Upper lobe of right lung (tissue), 1 donor: Measurements from ENCODE around the gene KIF24. TPM values are rescaled to one million over a fixed set of nuclear protein-coding genes. Genes with fewer than 3 reads are reported as not detected.

Experiments
- ATAC-seq: fragments of 200-7000 bp; cut with Tn5 transposase; one replicate; pipeline ENCODE4 v1.9.1; 2020; ENCODE audit warnings: mild to moderate bottlenecking, moderate library complexity
- DNase-seq: peaks from one replicate; pipeline ENCODE4 v3.0.0-alpha.2; 2020
- H3K27ac ChIP-seq: fragments of 200-600 bp; one replicate; pipeline ENCODE4 v1.8.0; 2022
- H3K27me3 ChIP-seq: fragments of 200-600 bp; one replicate; pipeline ENCODE4 v1.8.0; 2022; ENCODE audit warnings: mild to moderate bottlenecking
- H3K36me3 ChIP-seq: fragments of 200-600 bp; one replicate; pipeline ENCODE4 v1.8.0; 2022
- H3K4me1 ChIP-seq: fragments of 200-600 bp; one replicate; pipeline ENCODE4 v1.8.0; 2022
- H3K4me3 ChIP-seq: fragments of 200-600 bp; one replicate; pipeline ENCODE4 v1.8.0; 2022; ENCODE audit warnings: mild to moderate bottlenecking
- H3K9me3 ChIP-seq: fragments of 200-600 bp; one replicate; pipeline ENCODE4 v1.8.0; 2022
- intact Hi-C: fragments of 100-400 bp; cut with DNase I; formaldehyde crosslinking; loops from one replicate; pipeline ENCODE4 v1.11.0; 2022
- total RNA-seq: library from RNA; stranded (reverse); fragmentation: NEBNext Ultra II Directional; extraction: Animal tissue kit (Norgen Biotek cat#: 25700); gene quantifications from one replicate; pipeline ENCODE4 v1.2.1, GENCODE V29; 2021
- TF ChIP-seq, protein P1 (sequence below): fragments of 200-600 bp; IDR thresholded peaks from one replicate; pipeline ENCODE4 v1.8.0; 2022; ENCODE audit warnings: antibody characterized with exemption
- donor health status: DM: no; HTN: yes; CAD: no; lungs with severe emphysema.

The KIF24 gene
- total RNA-seq, 1 donor from 2014 or later, result 0.46 TPM

DNA sequence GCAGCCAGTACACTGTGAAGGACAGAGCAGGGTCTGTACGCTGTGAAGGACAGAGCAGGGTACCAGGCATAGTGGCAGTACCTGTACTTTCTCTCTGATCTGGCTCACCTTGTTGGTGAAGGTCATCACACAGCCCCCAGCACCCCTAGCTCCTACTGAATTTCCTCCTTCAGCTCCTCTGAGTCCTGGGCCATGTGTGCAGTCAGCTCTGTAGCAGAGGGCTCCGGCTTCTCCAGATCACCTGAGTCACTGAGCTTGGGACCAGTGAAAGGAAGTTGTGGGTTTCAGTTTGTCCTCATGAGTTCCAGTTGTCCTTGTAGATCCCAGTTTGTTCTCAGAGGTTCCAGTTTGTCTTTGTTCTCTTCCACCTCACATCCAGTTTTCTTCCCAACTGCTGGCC lies 5.8 kb upstream of the KIF24 start:
- ATAC-seq (no peak), DNase-seq (no peak)
- TF ChIP-seq, protein P1, sequence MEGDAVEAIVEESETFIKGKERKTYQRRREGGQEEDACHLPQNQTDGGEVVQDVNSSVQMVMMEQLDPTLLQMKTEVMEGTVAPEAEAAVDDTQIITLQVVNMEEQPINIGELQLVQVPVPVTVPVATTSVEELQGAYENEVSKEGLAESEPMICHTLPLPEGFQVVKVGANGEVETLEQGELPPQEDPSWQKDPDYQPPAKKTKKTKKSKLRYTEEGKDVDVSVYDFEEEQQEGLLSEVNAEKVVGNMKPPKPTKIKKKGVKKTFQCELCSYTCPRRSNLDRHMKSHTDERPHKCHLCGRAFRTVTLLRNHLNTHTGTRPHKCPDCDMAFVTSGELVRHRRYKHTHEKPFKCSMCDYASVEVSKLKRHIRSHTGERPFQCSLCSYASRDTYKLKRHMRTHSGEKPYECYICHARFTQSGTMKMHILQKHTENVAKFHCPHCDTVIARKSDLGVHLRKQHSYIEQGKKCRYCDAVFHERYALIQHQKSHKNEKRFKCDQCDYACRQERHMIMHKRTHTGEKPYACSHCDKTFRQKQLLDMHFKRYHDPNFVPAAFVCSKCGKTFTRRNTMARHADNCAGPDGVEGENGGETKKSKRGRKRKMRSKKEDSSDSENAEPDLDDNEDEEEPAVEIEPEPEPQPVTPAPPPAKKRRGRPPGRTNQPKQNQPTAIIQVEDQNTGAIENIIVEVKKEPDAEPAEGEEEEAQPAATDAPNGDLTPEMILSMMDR, result no peak
- intact Hi-C loops, result no loop called here
- Histone ChIP-seq H3K27ac (no peak overlapping the region), H3K9me3 (no peaks in the 10 kb centered on the region), H3K4me1 (no peaks in the 10 kb centered on the region), H3K27me3 (no peaks in the 10 kb centered on the region), H3K36me3 (peaks cover 24% of the 10 kb centered on the region), H3K4me3 (no peak overlapping the region)

DNA sequence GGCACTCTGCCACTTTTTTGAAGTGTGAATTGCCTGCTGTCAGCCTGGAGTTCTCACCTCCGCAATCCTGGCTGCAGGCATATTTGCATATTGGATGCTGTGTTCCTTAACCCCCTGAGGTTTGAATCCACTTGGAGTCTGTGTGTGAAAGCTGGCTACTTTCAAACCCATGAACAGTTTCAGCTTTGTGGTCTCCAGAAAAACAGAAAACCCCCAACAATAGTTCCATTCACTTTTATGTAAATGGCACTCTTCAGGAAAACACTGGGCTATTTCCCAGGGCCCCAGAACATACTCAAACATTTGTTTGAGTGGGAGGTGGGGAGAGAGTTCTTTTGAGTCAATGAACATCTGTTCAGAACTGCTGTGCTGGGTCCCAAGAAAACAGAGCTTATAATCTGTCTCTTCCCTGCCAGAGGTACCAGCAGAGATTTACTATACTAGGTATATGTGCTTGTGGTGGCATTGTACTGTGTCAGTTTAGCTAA lies 5.3 kb upstream of the KIF24 start:
- no peak for DNase-seq
- H3K27ac ChIP-seq, result no peak overlapping the region

DNA sequence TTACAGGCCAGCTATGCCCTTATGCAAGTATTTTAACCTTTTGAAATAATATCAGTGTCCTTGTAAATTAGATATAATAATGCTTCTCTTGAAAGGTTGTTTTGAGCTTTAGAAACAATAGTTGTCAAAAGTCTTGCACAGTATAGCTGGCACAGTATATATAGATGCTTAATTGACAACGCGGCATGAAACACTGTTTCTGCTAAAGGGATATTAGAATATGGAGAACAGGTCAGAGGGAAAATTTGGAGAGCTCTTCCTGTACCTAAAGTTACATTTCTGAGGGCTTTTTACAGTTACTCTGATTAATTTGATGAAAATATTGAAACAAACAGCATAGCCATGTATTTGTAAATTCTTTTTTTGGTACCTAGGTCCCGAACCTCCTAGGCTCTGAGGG lies 4.8 kb upstream of the KIF24 start:
- intact Hi-C loops, result no loop called here
- Histone ChIP-seq H3K4me1 (no peaks in the 10 kb centered on the region), H3K9me3 (no peaks in the 10 kb centered on the region), H3K27me3 (no peaks in the 10 kb centered on the region), H3K27ac (no peak overlapping the region), H3K36me3 (peaks cover 13% of the 10 kb centered on the region), H3K4me3 (no peak overlapping the region)
- TF ChIP-seq, protein P1, result no peak
- DNase-seq (no peak), ATAC-seq (no peak)

More for the DNA sequence above, 5.3 kb upstream of the KIF24 start:
- TF ChIP-seq, protein P1, result no peak
- Histone ChIP-seq H3K27me3 (no peaks in the 10 kb centered on the region), H3K9me3 (no peaks in the 10 kb centered on the region), H3K4me3 (no peak overlapping the region), H3K4me1 (no peaks in the 10 kb centered on the region), H3K36me3 (peaks cover 18% of the 10 kb centered on the region)
- no peak for ATAC-seq
- intact Hi-C loops, result no loop called here

DNA sequence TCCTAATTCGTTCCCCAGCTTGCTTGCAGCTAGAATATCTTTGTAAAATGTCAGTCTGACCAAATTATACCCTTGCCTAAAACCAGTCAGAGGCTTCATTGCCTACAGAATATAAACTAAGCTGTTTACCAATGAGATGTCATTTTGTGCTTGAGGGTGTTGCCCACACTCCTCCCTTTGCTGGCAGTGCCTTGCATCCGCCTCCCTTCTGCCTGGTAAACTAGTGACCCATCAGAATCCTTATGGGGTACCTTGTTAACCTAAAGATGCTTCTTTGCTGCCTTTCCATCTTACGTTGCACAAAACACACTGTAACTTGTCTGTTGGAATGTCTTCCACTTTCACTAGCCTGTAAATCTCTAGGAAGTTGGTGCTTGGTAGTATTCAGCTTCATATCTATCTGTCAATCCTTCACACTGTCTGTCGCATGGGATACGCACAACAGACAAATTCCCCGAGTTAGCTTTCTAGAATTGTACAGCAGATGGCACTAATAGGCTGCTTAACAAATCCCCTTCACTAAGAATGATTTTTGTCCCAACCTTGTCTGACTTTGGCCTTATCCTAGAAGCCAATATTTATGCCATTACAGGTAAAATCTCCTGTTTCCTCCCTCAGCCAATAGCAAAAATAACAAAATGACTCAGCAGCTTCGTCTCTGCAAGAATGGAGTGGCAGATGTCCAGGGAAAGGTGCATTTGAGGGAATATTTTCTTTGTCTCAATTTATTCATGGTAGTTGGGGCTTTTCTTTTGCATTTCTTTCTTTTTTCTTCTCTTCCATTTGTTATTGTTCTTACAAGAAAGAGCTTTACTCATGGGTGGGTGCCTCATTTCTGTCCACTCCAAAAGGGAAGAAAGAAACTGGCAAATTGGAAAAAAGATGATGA lies 3.3 kb upstream of the KIF24 start:
- DNase-seq (no peak), ATAC-seq (no peak)
- TF ChIP-seq, protein P1, result peak; percentile 53
- Histone ChIP-seq H3K4me3 (no peak overlapping the region), H3K36me3 (peaks cover 5% of the 10 kb centered on the region), H3K4me1 (peaks cover 10% of the 10 kb centered on the region), H3K27me3 (no peaks in the 10 kb centered on the region), H3K9me3 (no peaks in the 10 kb centered on the region), H3K27ac (no peak overlapping the region)
- intact Hi-C loops, result no loop called here

DNA sequence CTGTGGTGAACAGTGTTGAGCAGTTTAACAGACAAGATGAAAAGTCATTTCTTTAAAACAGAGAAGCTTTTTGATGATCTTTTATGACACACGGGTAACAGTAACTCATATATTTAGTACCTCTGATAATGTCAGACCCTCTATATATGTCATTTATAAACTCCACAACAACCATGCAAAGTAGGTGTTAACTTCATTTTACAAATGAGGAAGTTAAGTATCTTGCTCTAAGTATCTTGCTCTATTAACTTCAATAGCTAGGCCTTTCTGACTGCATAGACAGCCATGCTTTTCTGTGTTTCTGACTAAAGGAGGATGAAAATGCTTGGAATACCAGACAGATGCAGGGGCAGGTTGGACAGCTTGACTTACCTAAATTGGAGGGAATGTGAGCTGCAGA lies 2.1 kb upstream of the KIF24 start:
- no peaks in the 10 kb centered on the region for H3K27me3 ChIP-seq
- no peak overlapping the region for H3K27ac ChIP-seq
- intact Hi-C loops, result no loop called here
- H3K4me1 ChIP-seq, result peaks cover 10% of the 10 kb centered on the region
- no peaks in the 10 kb centered on the region for H3K9me3 ChIP-seq
- TF ChIP-seq, protein P1, result no peak
- no peak overlapping the region for H3K4me3 ChIP-seq
- DNase-seq (no peak), ATAC-seq (no peak)
- H3K36me3 ChIP-seq, result no peaks in the 10 kb centered on the region
